SH-SY5Y (cell line): ENCODE data around the gene RHBDD1.

Experiments used
- GATA2 ChIP-seq: IDR thresholded peaks from 2 replicates; pipeline ENCODE4 v1.6.1; 2011; ENCODE audit warnings: mild to moderate bottlenecking, low read depth, low read length
- GATA3 ChIP-seq: IDR thresholded peaks from 2 replicates; pipeline ENCODE4 v1.6.1; 2011; ENCODE audit warnings: low read depth, mild to moderate bottlenecking, low read length, moderate library complexity

RHBDD1 gene

GRCh38 chr2:226881287-226881686 lies 45.4 kb downstream of the RHBDD1 start:
- TF ChIP-seq GATA2 = no peak
- no peak for TF ChIP-seq GATA3

GRCh38 chr2:226882606-226883005 lies 46.8 kb downstream of the RHBDD1 start:
- TF ChIP-seq GATA2 = no peak
- TF ChIP-seq GATA3 = no peak

- no peak for TF ChIP-seq GATA3
- TF ChIP-seq GATA2 = no peak
Measured at GRCh38 chr2:226883296-226883795, 47.5 kb downstream of the RHBDD1 start.

- TF ChIP-seq GATA3 (no peak), GATA2 (no peak)
Measured at GRCh38 chr2:226884166-226884565, 48.3 kb downstream of the RHBDD1 start.

GRCh38 chr2:226885769-226886435 lies 50.0 kb downstream of the RHBDD1 start:
- TF ChIP-seq GATA3 (no peak), GATA2 (no peak)

GRCh38 chr2:226887940-226888339 lies 52.1 kb downstream of the RHBDD1 start:
- no peak for TF ChIP-seq GATA2
- TF ChIP-seq GATA3 = no peak

- TF ChIP-seq GATA3 (no peak), GATA2 (no peak)
Measured at GRCh38 chr2:226888378-226888965, 52.6 kb downstream of the RHBDD1 start.

- no peak for TF ChIP-seq GATA3
- TF ChIP-seq GATA2 = no peak
Measured at GRCh38 chr2:226888971-226889370, 53.1 kb downstream of the RHBDD1 start.

- TF ChIP-seq GATA3 (no peak), GATA2 (no peak)
Measured at GRCh38 chr2:226890286-226890685, 54.4 kb downstream of the RHBDD1 start.

GRCh38 chr2:226891780-226892590 lies 56.1 kb downstream of the RHBDD1 start:
- TF ChIP-seq GATA3 (no peak), GATA2 (no peak)

- TF ChIP-seq GATA3 (no peak), GATA2 (no peak)
Measured at GRCh38 chr2:226892729-226893128, 56.9 kb downstream of the RHBDD1 start.

GRCh38 chr2:226893216-226893615 lies 57.4 kb downstream of the RHBDD1 start:
- TF ChIP-seq GATA2 (no peak), GATA3 (no peak)

GRCh38 chr2:226894752-226895151 lies 58.9 kb downstream of the RHBDD1 start:
- TF ChIP-seq GATA3 (no peak), GATA2 (no peak)

- no peak for TF ChIP-seq GATA3
Measured at GRCh38 chr2:226895579-226895978, 59.7 kb downstream of the RHBDD1 start.
